Neural cell (in vitro differentiated cells): Measurements from ENCODE around the gene NUP62. TPM values are rescaled to one million over a fixed set of nuclear protein-coding genes. Genes with fewer than 3 reads are reported as not detected.

Experiments used
- polyA plus RNA-seq: library from polyadenylated mRNA; depleted of rRNA; stranded (reverse); fragments of >200 nt; gene quantifications from 2 replicates; pipeline ENCODE4 v1.2.3, GENCODE V29; 2014

The NUP62 gene
- polyA plus RNA-seq, 1 donor from 2014 or later, result 24.9 TPM

Other genes with a start within 250 kb of the NUP62 start
- gene ADM5, start 239.9 kb downstream of the NUP62 start, polyA plus RNA-seq, result 6.7 and 7.2 TPM in 2 replicates
- gene CPT1C, start 238.4 kb downstream of the NUP62 start, polyA plus RNA-seq, result 204 and 240 TPM in 2 replicates
- gene TSKS, start 166.2 kb downstream of the NUP62 start, polyA plus RNA-seq, result not detected in 2 replicates
- gene AP2A1, start 162.5 kb downstream of the NUP62 start, polyA plus RNA-seq, result 40.8 and 53.4 TPM in 2 replicates
- 32.9 and 35.4 TPM in 2 replicates for gene FUZ, start 116.2 kb downstream of the NUP62 start, polyA plus RNA-seq
- gene MED25, start 111.2 kb downstream of the NUP62 start, polyA plus RNA-seq, result 18.9 and 22.0 TPM in 2 replicates
- gene PTOV1, start 78.3 kb downstream of the NUP62 start, polyA plus RNA-seq, result 199 and 288 TPM in 2 replicates
- gene PNKP, start 61.9 kb downstream of the NUP62 start, polyA plus RNA-seq, result 43.1 and 43.6 TPM in 2 replicates
- 4.8 and 7.4 TPM in 2 replicates for gene AKT1S1, start 52.1 kb downstream of the NUP62 start, polyA plus RNA-seq
- gene TBC1D17, start 51.8 kb downstream of the NUP62 start, polyA plus RNA-seq, result 13.1 and 13.2 TPM in 2 replicates
- not detected in 2 replicates for gene IL4I1, start 32.6 kb downstream of the NUP62 start, polyA plus RNA-seq
- 16.1 and 18.9 TPM in 2 replicates for gene ATF5, start 299 bp downstream of the NUP62 start, polyA plus RNA-seq
- not detected in 2 replicates for gene SIGLEC11, start 31.7 kb upstream of the NUP62 start, polyA plus RNA-seq
- 35.3 and 47.3 TPM in 2 replicates for gene VRK3, start 95.9 kb upstream of the NUP62 start, polyA plus RNA-seq
- gene ZNF473, start 96.5 kb upstream of the NUP62 start, polyA plus RNA-seq, result 8.4 and 11.7 TPM in 2 replicates
- not detected in 2 replicates for gene IZUMO2, start 233.8 kb upstream of the NUP62 start, polyA plus RNA-seq